Chondrocyte (in vitro differentiated cells): Measurements from ENCODE around the gene ABCC3. TPM values are rescaled to one million over a fixed set of nuclear protein-coding genes. Genes with fewer than 3 reads are reported as not detected.

Experiments used
- DNase-seq: peaks from one replicate; pipeline ENCODE4 v3.0.0; 2021; ENCODE audit warnings: mixed read lengths, low spot score
- H3K27ac Mint-ChIP-seq: one replicate; pipeline ENCODE4 v1.8.0; 2021; ENCODE audit warnings: mild to moderate bottlenecking, moderate library complexity, mixed read lengths; ENCODE audit not compliant: unreplicated experiment
- H3K27me3 Mint-ChIP-seq: 2 replicates; pipeline ENCODE4 v1.8.0; 2021; ENCODE audit warnings: low read depth, mixed read lengths
- H3K36me3 Mint-ChIP-seq: 2 replicates; pipeline ENCODE4 v1.8.0; 2021; ENCODE audit warnings: low read depth, mixed read lengths
- H3K4me1 Mint-ChIP-seq: 2 replicates; pipeline ENCODE4 v1.8.0; 2021; ENCODE audit warnings: low read depth, mild to moderate bottlenecking, mixed read lengths
- H3K4me3 Mint-ChIP-seq: one replicate; pipeline ENCODE4 v1.8.0; 2021; ENCODE audit warnings: mild to moderate bottlenecking, moderate library complexity, mixed read lengths; ENCODE audit not compliant: unreplicated experiment
- H3K9me3 Mint-ChIP-seq: 2 replicates; pipeline ENCODE4 v1.8.0; 2021; ENCODE audit warnings: low read depth, mixed read lengths
- total RNA-seq: library from RNA; stranded (reverse); gene quantifications from 3 replicates; pipeline ENCODE4 v1.2.1, GENCODE V29; 2021
- TF ChIP-seq, protein P1 (sequence below): fragments of 200-600 bp; sonication (generic); IDR thresholded peaks from 2 replicates; pipeline ENCODE4 v1.5.0; 2021; ENCODE audit warnings: antibody characterized with exemption, mild to moderate bottlenecking, moderate library complexity

ABCC3 gene
- total RNA-seq, 1 donor from 2014 or later, result 2.8 TPM

GRCh38 chr17:50642722-50643656, 8.3 kb downstream of the ABCC3 start:
- no peak for DNase-seq
- Mint-ChIP-seq H3K4me1 (peaks cover 46% of the 10 kb centered on the region), H3K4me3 (no peak overlapping the region), H3K27ac (no peak overlapping the region), H3K9me3 (no peaks in the 10 kb centered on the region), H3K27me3 (no peaks in the 10 kb centered on the region), H3K36me3 (no peaks in the 10 kb centered on the region)
- TF ChIP-seq, protein P1, sequence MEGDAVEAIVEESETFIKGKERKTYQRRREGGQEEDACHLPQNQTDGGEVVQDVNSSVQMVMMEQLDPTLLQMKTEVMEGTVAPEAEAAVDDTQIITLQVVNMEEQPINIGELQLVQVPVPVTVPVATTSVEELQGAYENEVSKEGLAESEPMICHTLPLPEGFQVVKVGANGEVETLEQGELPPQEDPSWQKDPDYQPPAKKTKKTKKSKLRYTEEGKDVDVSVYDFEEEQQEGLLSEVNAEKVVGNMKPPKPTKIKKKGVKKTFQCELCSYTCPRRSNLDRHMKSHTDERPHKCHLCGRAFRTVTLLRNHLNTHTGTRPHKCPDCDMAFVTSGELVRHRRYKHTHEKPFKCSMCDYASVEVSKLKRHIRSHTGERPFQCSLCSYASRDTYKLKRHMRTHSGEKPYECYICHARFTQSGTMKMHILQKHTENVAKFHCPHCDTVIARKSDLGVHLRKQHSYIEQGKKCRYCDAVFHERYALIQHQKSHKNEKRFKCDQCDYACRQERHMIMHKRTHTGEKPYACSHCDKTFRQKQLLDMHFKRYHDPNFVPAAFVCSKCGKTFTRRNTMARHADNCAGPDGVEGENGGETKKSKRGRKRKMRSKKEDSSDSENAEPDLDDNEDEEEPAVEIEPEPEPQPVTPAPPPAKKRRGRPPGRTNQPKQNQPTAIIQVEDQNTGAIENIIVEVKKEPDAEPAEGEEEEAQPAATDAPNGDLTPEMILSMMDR, result no peak

DNA sequence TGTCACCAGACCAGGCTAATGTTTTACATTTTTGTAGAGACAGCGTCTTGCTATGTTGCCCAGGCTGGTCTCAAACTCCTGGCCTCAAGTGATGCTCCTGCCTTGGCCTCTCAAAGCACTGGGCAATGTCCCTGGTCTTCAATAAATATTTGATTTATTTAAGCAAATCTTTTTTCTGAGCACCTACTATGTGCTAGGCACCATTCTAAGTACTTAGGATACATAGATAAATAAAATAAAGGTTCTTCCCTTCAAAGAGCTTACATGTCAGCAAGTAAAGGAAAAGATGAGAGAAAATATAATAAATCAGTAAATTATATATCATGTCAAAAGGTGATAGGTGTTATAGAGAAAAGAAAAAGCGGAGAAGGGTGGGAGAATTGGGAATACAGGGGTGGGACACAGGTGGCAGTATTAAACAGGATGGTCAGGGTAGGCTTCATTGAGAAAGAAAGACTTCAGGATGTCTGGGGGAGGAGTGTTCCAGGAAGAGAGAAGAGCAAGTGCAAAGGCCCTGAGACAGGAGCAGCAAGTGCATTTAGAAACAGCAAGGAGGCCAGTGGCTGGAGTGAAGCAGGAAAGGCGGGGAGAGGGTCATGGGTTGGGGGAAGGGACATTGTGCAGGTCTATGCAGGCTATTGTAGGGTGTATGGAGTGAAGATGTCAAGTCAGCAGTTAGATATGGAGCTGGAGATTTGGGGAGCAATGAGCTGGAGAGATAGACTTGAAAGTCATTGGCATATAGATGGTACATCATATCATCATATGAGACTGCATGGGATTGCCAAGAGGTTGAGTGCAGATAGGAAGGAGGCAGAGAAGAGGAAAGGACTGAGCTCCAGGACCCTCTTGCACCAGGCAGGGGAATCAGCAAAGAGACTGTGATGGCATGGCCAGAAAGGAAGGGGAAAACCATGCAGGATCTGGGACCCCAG, 11.3 kb downstream of the ABCC3 start:
- Mint-ChIP-seq H3K27me3 (no peaks in the 10 kb centered on the region), H3K36me3 (no peaks in the 10 kb centered on the region), H3K4me3 (no peak overlapping the region), H3K27ac (no peak overlapping the region), H3K4me1 (peaks cover 15% of the 10 kb centered on the region), H3K9me3 (no peaks in the 10 kb centered on the region)
- DNase-seq, result no peak
- TF ChIP-seq, protein P1, result no peak

DNA sequence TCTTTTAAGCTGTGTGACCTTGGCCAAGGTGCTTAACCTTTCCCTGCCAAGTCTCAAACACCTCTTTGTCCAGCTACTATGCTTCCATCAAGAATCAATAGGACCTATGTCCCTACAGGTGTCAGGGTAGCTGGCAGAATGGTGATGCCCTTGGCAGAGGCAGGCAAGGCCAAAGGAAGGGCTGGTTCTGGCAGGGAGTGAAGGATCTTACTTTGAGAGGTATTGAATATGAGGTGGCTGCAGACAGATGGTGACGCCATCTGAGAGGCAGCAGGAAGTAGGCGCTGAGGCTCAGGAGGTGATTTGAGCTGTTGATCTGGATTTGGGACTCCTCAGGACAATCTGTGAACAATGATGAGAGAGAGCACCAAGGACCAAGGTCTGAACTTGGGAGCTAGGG, 12.5 kb downstream of the ABCC3 start:
- no peak overlapping the region for H3K4me3 Mint-ChIP-seq
- no peaks in the 10 kb centered on the region for H3K9me3 Mint-ChIP-seq
- TF ChIP-seq, protein P1, result no peak
- DNase-seq, result no peak
- no peaks in the 10 kb centered on the region for H3K27me3 Mint-ChIP-seq
- no peaks in the 10 kb centered on the region for H3K36me3 Mint-ChIP-seq
- peaks cover 5% of the 10 kb centered on the region for H3K4me1 Mint-ChIP-seq
- H3K27ac Mint-ChIP-seq, result no peak overlapping the region

- no peaks in the 10 kb centered on the region for H3K9me3 Mint-ChIP-seq
- no peaks in the 10 kb centered on the region for H3K27me3 Mint-ChIP-seq
- H3K36me3 Mint-ChIP-seq, result no peaks in the 10 kb centered on the region
- H3K4me1 Mint-ChIP-seq, result no peaks in the 10 kb centered on the region
- no peak for DNase-seq
- no peak overlapping the region for H3K4me3 Mint-ChIP-seq
- TF ChIP-seq, protein P1, result no peak
- no peak overlapping the region for H3K27ac Mint-ChIP-seq
Observed at GRCh38 chr17:50649042-50649908, 14.6 kb downstream of the ABCC3 start.
